Sigmoid colon (tissue), 7 donors: ENCODE measurements around the gene OTUD3. TPM values are rescaled to one million over a fixed set of nuclear protein-coding genes. Genes with fewer than 3 reads are reported as not detected.

Experiments used
- DNase-seq: peaks from one replicate; pipeline ENCODE4 v3.0.0-alpha.2; 2019
- H3K27ac ChIP-seq, 4 donors: fragments of 200-600 bp; sonication (generic); one replicate each; pipeline ENCODE4 v1.5.1; 2016 to 2019; ENCODE audit warnings: mild to moderate bottlenecking in 1 of 4
- H3K27me3 ChIP-seq, 3 donors: fragments of 200-600 bp; sonication (generic); one replicate each; pipeline ENCODE4 v1.5.1; 2019; ENCODE audit warnings: mild to moderate bottlenecking in 1 of 3
- H3K36me3 ChIP-seq, 4 donors: fragments of 200-600 bp; sonication (generic); one replicate each; pipeline ENCODE4 v1.5.1; 2016 to 2019
- H3K4me1 ChIP-seq, 4 donors: fragments of 200-600 bp; sonication (generic); one replicate each; pipeline ENCODE4 v1.5.1; 2017 to 2019
- H3K4me3 ChIP-seq, 4 donors: fragments of 200-600 bp; sonication (generic); one replicate each; pipeline ENCODE4 v1.5.1; 2017 to 2019; ENCODE audit warnings: mild to moderate bottlenecking in 2 of 4, moderate library complexity in 1 of 4
- H3K9me3 ChIP-seq, 4 donors: fragments of 200-600 bp in 3 of 4; sonication (generic) in 3 of 4; one replicate each; pipeline versions ENCODE4 v1.5.1 to v1.6.1; 2013 to 2019
- CTCF ChIP-seq, 4 experiments: fragments of 450-650 bp in 3 of 4; fragments of 200-600 bp in 1 of 4; IDR thresholded peaks; one replicate each; pipeline ENCODE4 v1.5.1; 2016 to 2019; ENCODE audit warnings: antibody characterized with exemption in 4 of 4, mild to moderate bottlenecking in 3 of 4, moderate library complexity in 2 of 4
- EP300 ChIP-seq, 4 donors: sonication (generic); formaldehyde crosslinking; IDR thresholded peaks; one replicate each; pipeline ENCODE4 v1.6.1; 2017; ENCODE audit warnings: antibody characterized with exemption in 4 of 4
- POLR2A ChIP-seq, 2 donors: fragments of 450-650 bp; IDR thresholded peaks; one replicate each; pipeline ENCODE4 v1.6.1; 2016; ENCODE audit warnings: antibody characterized with exemption in 2 of 2, mild to moderate bottlenecking in 2 of 2, moderate library complexity in 2 of 2
- POLR2AphosphoS5 ChIP-seq, 4 donors: sonication (generic); formaldehyde crosslinking; IDR thresholded peaks; one replicate each; pipeline ENCODE4 v1.6.1; 2017; ENCODE audit warnings: antibody characterized with exemption in 4 of 4
- WGBS, 2 donors: extraction: QIAGEN DNeasy Blood & Tissue Kit; methylation state at CpG; one replicate each; pipeline ENCODE4 v1.1.7; 2013; 5-methylcytosine and 5-hydroxymethylcytosine counted together
- intact Hi-C: fragments of 100-400 bp; cut with DNase I; formaldehyde crosslinking; loops from one replicate; pipeline ENCODE4 v1.15.1; 2023
- polyA plus RNA-seq, 3 donors: library from polyadenylated mRNA; stranded (reverse); fragments of 200-250 nt; gene quantifications; one replicate each; pipeline ENCODE4 v1.2.3, GENCODE V29; 2013
- total RNA-seq, 4 donors: library from RNA; depleted of rRNA; stranded (reverse); fragments of >200 nt; gene quantifications; one replicate each; pipeline ENCODE4 v1.1.0, GENCODE V29; 2016
- donor health status: healthy with polysubstance abuse.
- donor health status: Bipolar disorder and iron deficiency.
- donor health status: healthy.

OTUD3 gene
- total and polyA plus RNA-seq, 7 donors: 0.60 to 9.2 (median 5.4) TPM

GRCh38 chr1:19854866-19855265 is 27.3 kb upstream of the OTUD3 start:
- Histone ChIP-seq H3K9me3 (no peaks in the 10 kb centered on the region), H3K27me3 (no peaks in the 10 kb centered on the region), H3K36me3 (no peaks in the 10 kb centered on the region), H3K4me1 (no peaks in the 10 kb centered on the region), H3K4me3 (no peak overlapping the region), H3K27ac (no peak overlapping the region)
- TF ChIP-seq EP300 (IDR thresholded peaks at IDR 0.05) (no peak), CTCF (IDR thresholded peaks at IDR 0.05) (no peak), POLR2A (IDR thresholded peaks at IDR 0.05) (no peak), POLR2AphosphoS5 (IDR thresholded peaks at IDR 0.05) (no peak)
- DNase-seq: no peak
- intact Hi-C loops: no loop called here

DNA sequence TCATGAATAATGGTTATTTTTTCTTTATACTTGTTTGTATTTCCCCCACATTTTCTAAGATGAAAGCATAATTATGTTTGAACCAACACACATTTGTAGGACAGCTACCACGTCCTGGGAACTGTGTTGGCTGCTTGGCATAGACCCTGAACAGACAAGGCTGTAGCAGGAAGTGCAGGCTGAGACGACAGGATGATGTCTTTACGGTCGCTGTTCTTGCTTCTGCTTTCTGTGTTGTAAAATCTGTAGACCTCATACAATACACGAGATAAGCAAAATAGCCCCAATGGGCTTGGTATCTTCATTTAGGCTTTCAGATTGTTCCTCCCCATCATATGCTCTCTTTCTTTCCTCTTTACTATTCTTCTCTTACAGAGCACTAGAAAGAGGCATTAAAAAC is 23.3 kb upstream of the OTUD3 start:
- Histone ChIP-seq H3K36me3 (no peaks in the 10 kb centered on the region), H3K9me3 (peaks cover 0 to 1% (median 0%) of the 10 kb centered on the region in 4 donors), H3K27ac (no peak overlapping the region), H3K4me3 (no peak overlapping the region), H3K27me3 (no peaks in the 10 kb centered on the region), H3K4me1 (peaks cover 0 to 8% (median 3%) of the 10 kb centered on the region in 4 donors)
- TF ChIP-seq EP300 (IDR thresholded peaks at IDR 0.05) (no peak), CTCF (IDR thresholded peaks at IDR 0.05) (no peak), POLR2AphosphoS5 (IDR thresholded peaks at IDR 0.05) (no peak), POLR2A (IDR thresholded peaks at IDR 0.05) (no peak)
- 1 to 3% methylated on average over 5 of the region's 5 CpGs for WGBS, 2 donors
- DNase-seq: no peak
- intact Hi-C loops: no loop called here

DNA sequence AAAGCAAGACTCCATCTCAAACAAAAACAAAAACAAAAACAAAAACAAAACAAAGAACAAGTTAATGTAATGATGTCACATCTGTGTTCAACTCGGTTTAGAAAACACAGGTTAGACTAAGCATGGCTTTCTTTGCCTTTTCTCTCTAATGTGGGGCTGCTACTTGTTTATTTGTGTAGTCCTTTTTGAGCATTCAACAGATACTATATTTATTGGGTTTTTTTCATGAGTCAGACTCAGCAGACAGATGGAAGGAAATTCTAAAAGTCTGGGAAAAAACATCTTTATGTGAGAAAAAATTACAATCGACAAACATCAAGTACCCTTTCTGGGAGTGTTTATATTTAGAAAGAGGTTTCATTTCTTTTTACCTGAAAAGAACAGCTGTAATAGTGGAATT is 22.3 kb upstream of the OTUD3 start:
- H3K27ac ChIP-seq: no peak overlapping the region
- intact Hi-C loops: no loop called here
- 77 to 78% methylated on average over 2 of the region's 2 CpGs for WGBS, 2 donors
- no peaks in the 10 kb centered on the region for H3K27me3 ChIP-seq
- no peak for DNase-seq
- no peak overlapping the region for H3K4me3 ChIP-seq
- peaks cover 0 to 1% (median 0%) of the 10 kb centered on the region in 4 donors for H3K9me3 ChIP-seq
- no peaks in the 10 kb centered on the region for H3K36me3 ChIP-seq
- TF ChIP-seq POLR2A (IDR thresholded peaks at IDR 0.05) (no peak), EP300 (IDR thresholded peaks at IDR 0.05) (no peak), POLR2AphosphoS5 (IDR thresholded peaks at IDR 0.05) (no peak), CTCF (IDR thresholded peaks at IDR 0.05) (no peak)
- H3K4me1 ChIP-seq: peaks cover 0 to 8% (median 3%) of the 10 kb centered on the region in 4 donors

GRCh38 chr1:19860418-19860817 is 21.8 kb upstream of the OTUD3 start:
- Histone ChIP-seq H3K9me3 (peaks cover 0 to 2% (median under 1%) of the 10 kb centered on the region in 4 donors), H3K27me3 (no peaks in the 10 kb centered on the region), H3K4me1 (peaks cover 0 to 8% (median 3%) of the 10 kb centered on the region in 4 donors), H3K4me3 (no peak overlapping the region), H3K36me3 (no peaks in the 10 kb centered on the region), H3K27ac (no peak overlapping the region)
- 14 to 60% methylated on average over 2 of the region's 2 CpGs for WGBS, 2 donors
- intact Hi-C loops: no loop called here
- DNase-seq: no peak
- TF ChIP-seq POLR2AphosphoS5 (IDR thresholded peaks at IDR 0.05) (no peak), EP300 (IDR thresholded peaks at IDR 0.05) (no peak), POLR2A (IDR thresholded peaks at IDR 0.05) (no peak), CTCF (IDR thresholded peaks at IDR 0.05) (no peak)

GRCh38 chr1:19861034-19861433 is 21.2 kb upstream of the OTUD3 start:
- H3K36me3 ChIP-seq: no peaks in the 10 kb centered on the region
- WGBS, 2 donors: 15 to 57% methylated on average over 2 of the region's 2 CpGs
- H3K9me3 ChIP-seq: peaks cover 0 to 4% (median under 1%) of the 10 kb centered on the region in 4 donors

More at GRCh38 chr1:19861034-19861433, 21.2 kb upstream of the OTUD3 start:
- Histone ChIP-seq H3K27ac (peak overlapping the region in 1 of 4 donors; percentile 19), H3K4me1 (peaks cover 0 to 8% (median 3%) of the 10 kb centered on the region in 4 donors), H3K27me3 (no peaks in the 10 kb centered on the region), H3K4me3 (no peak overlapping the region)
- intact Hi-C loops: no loop called here
- no peak for DNase-seq
- no peak for TF ChIP-seq EP300 (IDR thresholded peaks at IDR 0.05)
- no peak for TF ChIP-seq POLR2AphosphoS5 (IDR thresholded peaks at IDR 0.05)
- no peak for TF ChIP-seq CTCF (IDR thresholded peaks at IDR 0.05)
- TF ChIP-seq POLR2A (IDR thresholded peaks at IDR 0.05): no peak
